Measurements from ENCODE around the gene LNP1. TPM values are rescaled to one million over a fixed set of nuclear protein-coding genes. Genes with fewer than 3 reads are reported as not detected.

The LNP1 gene
- total RNA-seq, 1 experiment from 2014 or later = 6.7 TPM

- no peak for TF ChIP-seq USF2 (CRISPR knock-in tag; IDR thresholded peaks at IDR 0.05)
- no peak for TF ChIP-seq ZBTB43 (CRISPR knock-in tag; IDR thresholded peaks at IDR 0.05)
- no peak for TF ChIP-seq SP1 (CRISPR knock-in tag; conservative IDR thresholded peaks at IDR 0.05)
- TF ChIP-seq, protein P1, sequence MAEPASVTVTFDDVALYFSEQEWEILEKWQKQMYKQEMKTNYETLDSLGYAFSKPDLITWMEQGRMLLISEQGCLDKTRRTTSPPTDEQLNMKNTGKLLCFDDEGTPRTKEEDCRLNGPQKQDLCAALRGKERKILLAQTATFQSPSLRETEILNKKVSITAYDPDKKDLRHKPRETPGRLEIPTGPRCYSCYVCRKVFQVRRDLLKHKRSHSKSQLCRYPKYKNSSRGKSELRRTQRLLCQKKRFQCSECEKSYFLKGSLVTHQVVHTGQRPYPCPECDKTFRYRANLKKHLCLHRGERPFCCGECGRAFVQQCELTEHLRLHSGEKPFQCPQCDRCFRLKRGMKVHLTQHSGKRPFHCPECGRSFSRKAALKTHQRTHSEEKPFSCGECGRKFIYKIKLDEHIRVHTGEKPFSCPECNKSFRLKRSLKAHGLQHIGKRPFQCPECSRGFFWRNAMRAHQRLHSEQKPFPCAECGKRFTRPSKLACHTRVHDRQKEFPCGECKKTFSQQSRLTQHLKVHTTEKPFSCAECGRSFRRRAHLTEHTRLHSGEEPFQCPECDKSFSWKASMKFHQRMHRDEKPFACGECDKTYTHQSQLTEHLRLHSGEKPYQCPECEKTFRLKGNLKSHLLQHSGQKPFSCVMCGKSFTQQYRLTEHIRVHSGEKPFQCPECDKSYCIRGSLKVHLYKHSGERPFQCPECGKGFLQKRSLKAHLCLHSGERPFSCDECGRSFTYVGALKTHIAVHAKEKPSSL (CRISPR knock-in tag; conservative IDR thresholded peaks at IDR 0.05) = no peak
- TF ChIP-seq RELA (CRISPR knock-in tag; IDR thresholded peaks at IDR 0.05; ENCODE audit: borderline replicate concordance) = no peak
These were observed 24.8 kb downstream of the LNP1 start (continued) for GRCh38 chr3:100426067-100426682.

GRCh38 chr3:100427699-100428098 lies 26.4 kb downstream of the LNP1 start:
- H3K27me3 Mint-ChIP-seq (ENCODE audit: low read depth) = no peaks in the 10 kb centered on the region
- no peak for DNase-seq (ENCODE audit: low spot score)
- no peak for TF ChIP-seq ZNF416 (CRISPR knock-in tag; IDR thresholded peaks at IDR 0.05)
- no peak for TF ChIP-seq HMGA2 (CRISPR knock-in tag; IDR thresholded peaks at IDR 0.05)
- TF ChIP-seq ZSCAN18 (CRISPR knock-in tag; IDR thresholded peaks at IDR 0.05) = no peak
- TF ChIP-seq ATF6 (CRISPR knock-in tag; IDR thresholded peaks at IDR 0.05) = no peak
- no peak for TF ChIP-seq USF2 (CRISPR knock-in tag; IDR thresholded peaks at IDR 0.05)

GRCh38 chr3:100429187-100429716 lies 27.9 kb downstream of the LNP1 start:
- POLR2A ChIA-PET = no interaction called here
- ATAC-seq (no peak), DNase-seq (ENCODE audit: low spot score) (no peak)
- H3K9me3 Mint-ChIP-seq = peaks cover 8% of the 10 kb centered on the region
- H3K27ac Mint-ChIP-seq = no peak overlapping the region
- no peaks in the 10 kb centered on the region for H3K27me3 Mint-ChIP-seq (ENCODE audit: low read depth)
- peaks cover 13% of the 10 kb centered on the region for H3K36me3 Mint-ChIP-seq
- H3K4me1 Mint-ChIP-seq = peaks cover 6% of the 10 kb centered on the region
- no peak overlapping the region for H3K4me3 Mint-ChIP-seq
- CTCF ChIA-PET = interaction anchor here (1.3 kb wide), 1 partner anchor 34 kb away, joined by 3 read pairs; no protein-coding TSS in a partner anchor
- no peak for TF ChIP-seq ARID4B (CRISPR knock-in tag; IDR thresholded peaks at IDR 0.05; ENCODE audit: borderline replicate concordance)
- TF ChIP-seq PRRX2 (CRISPR knock-in tag; IDR thresholded peaks at IDR 0.05) = no peak
- no peak for TF ChIP-seq ETV6 (CRISPR knock-in tag; IDR thresholded peaks at IDR 0.05)
- TF ChIP-seq NR2C2 (CRISPR knock-in tag; IDR thresholded peaks at IDR 0.05) = no peak
- no peak for TF ChIP-seq NR3C1 (CRISPR knock-in tag; conservative IDR thresholded peaks at IDR 0.05; ENCODE audit: low read depth)
- TF ChIP-seq, protein P2, sequence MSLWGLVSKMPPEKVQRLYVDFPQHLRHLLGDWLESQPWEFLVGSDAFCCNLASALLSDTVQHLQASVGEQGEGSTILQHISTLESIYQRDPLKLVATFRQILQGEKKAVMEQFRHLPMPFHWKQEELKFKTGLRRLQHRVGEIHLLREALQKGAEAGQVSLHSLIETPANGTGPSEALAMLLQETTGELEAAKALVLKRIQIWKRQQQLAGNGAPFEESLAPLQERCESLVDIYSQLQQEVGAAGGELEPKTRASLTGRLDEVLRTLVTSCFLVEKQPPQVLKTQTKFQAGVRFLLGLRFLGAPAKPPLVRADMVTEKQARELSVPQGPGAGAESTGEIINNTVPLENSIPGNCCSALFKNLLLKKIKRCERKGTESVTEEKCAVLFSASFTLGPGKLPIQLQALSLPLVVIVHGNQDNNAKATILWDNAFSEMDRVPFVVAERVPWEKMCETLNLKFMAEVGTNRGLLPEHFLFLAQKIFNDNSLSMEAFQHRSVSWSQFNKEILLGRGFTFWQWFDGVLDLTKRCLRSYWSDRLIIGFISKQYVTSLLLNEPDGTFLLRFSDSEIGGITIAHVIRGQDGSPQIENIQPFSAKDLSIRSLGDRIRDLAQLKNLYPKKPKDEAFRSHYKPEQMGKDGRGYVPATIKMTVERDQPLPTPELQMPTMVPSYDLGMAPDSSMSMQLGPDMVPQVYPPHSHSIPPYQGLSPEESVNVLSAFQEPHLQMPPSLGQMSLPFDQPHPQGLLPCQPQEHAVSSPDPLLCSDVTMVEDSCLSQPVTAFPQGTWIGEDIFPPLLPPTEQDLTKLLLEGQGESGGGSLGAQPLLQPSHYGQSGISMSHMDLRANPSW (CRISPR knock-in tag; conservative IDR thresholded peaks at IDR 0.05; ENCODE audit: low read depth) = no peak

More at GRCh38 chr3:100427699-100428098, 26.4 kb downstream of the LNP1 start:
- Mint-ChIP-seq H3K4me3 (no peak overlapping the region), H3K4me1 (peaks cover 6% of the 10 kb centered on the region), H3K36me3 (0 out of 2 replicates have a peak, but pooled peaks cover 2% of the 10 kb centered on the region), H3K9me3 (no peaks in the 10 kb centered on the region), H3K27ac (no peak overlapping the region)
- ATAC-seq = no peak
- CTCF ChIA-PET = no interaction called here
- POLR2A ChIA-PET = interaction anchor here (0.7 kb wide), 1 partner anchor 163 kb away, joined by 3 read pairs; no protein-coding TSS in a partner anchor
